Measurements from ENCODE around the gene MARCHF2.

MARCHF2 gene

GRCh38 chr19:8390617-8390981 is 22.5 kb upstream of the MARCHF2 start:
- peak; percentile 95 for DNase-seq
- Histone ChIP-seq H3K36me3 (replicated peaks) (no peaks in the 10 kb centered on the region), H3K27ac (peak overlapping the region; percentile 97), H3K27me3 (replicated peaks) (no peaks in the 10 kb centered on the region), H3K4me3 (ENCODE audit: low read depth, low read length) (peak overlapping the region; percentile 72)
- TF ChIP-seq CTCF (IDR thresholded peaks at IDR 0.05; ENCODE audit: low read depth, low read length, missing control alignments): no peak
- in situ Hi-C loops (cut with HindIII; ENCODE audit: low pct_ligation_motif_present, low sequenced_read_pairs): no loop called here

- H3K4me3 ChIP-seq (ENCODE audit: low read depth, low read length): peak overlapping the region; percentile 6
- no peak overlapping the region for H3K27ac ChIP-seq
- no peak for DNase-seq
- H3K36me3 ChIP-seq (replicated peaks): no peaks in the 10 kb centered on the region
- in situ Hi-C loops (cut with HindIII; ENCODE audit: low pct_ligation_motif_present, low sequenced_read_pairs): no loop called here
- H3K27me3 ChIP-seq (replicated peaks): no peaks in the 10 kb centered on the region
- no peak for TF ChIP-seq CTCF (IDR thresholded peaks at IDR 0.05; ENCODE audit: low read depth, low read length, missing control alignments)
These were observed 21.7 kb upstream of the MARCHF2 start for GRCh38 chr19:8391198-8392016.

- Histone ChIP-seq H3K27me3 (replicated peaks) (no peaks in the 10 kb centered on the region), H3K36me3 (replicated peaks) (no peaks in the 10 kb centered on the region), H3K4me3 (ENCODE audit: low read depth, low read length) (no peak overlapping the region), H3K27ac (no peak overlapping the region)
- in situ Hi-C loops (cut with HindIII; ENCODE audit: low pct_ligation_motif_present, low sequenced_read_pairs): no loop called here
- TF ChIP-seq CTCF (IDR thresholded peaks at IDR 0.05; ENCODE audit: low read depth, low read length, missing control alignments): no peak
- DNase-seq: no peak
These were observed 21.0 kb upstream of the MARCHF2 start for GRCh38 chr19:8392017-8392591.

GRCh38 chr19:8393192-8393870 is 19.8 kb upstream of the MARCHF2 start:
- Histone ChIP-seq H3K4me3 (ENCODE audit: low read depth, low read length) (no peak overlapping the region), H3K27me3 (replicated peaks) (no peaks in the 10 kb centered on the region), H3K27ac (no peak overlapping the region), H3K36me3 (replicated peaks) (no peaks in the 10 kb centered on the region)
- in situ Hi-C loops (cut with HindIII; ENCODE audit: low pct_ligation_motif_present, low sequenced_read_pairs): no loop called here
- TF ChIP-seq CTCF (IDR thresholded peaks at IDR 0.05; ENCODE audit: low read depth, low read length, missing control alignments): no peak
- no peak for DNase-seq

GRCh38 chr19:8393871-8394250 is 19.2 kb upstream of the MARCHF2 start:
- in situ Hi-C loops (cut with HindIII; ENCODE audit: low pct_ligation_motif_present, low sequenced_read_pairs): no loop called here
- no peak for TF ChIP-seq CTCF (IDR thresholded peaks at IDR 0.05; ENCODE audit: low read depth, low read length, missing control alignments)
- H3K4me3 ChIP-seq (ENCODE audit: low read depth, low read length): no peak overlapping the region

More at GRCh38 chr19:8393871-8394250, 19.2 kb upstream of the MARCHF2 start:
- DNase-seq: no peak
- no peaks in the 10 kb centered on the region for H3K27me3 ChIP-seq (replicated peaks)
- H3K36me3 ChIP-seq (replicated peaks): no peaks in the 10 kb centered on the region
- no peak overlapping the region for H3K27ac ChIP-seq
